H1 (cell line): ENCODE results near the gene CACNA1D. TPM values are rescaled to one million over a fixed set of nuclear protein-coding genes. Genes with fewer than 3 reads are reported as not detected.

Experiments used
- CTCF ChIA-PET: fragments of 300-600 bp; sonication (Branson Sonifier 250); formaldehyde crosslinking; loops from one replicate; lab custom pipeline; 2021; ENCODE audit not compliant: partially characterized antibody; lab: Charles Lee
- POLR2A ChIA-PET: fragments of 300-600 bp; sonication (Branson Sonifier 250); formaldehyde crosslinking; loops from one replicate; lab custom pipeline; 2021; ENCODE audit warnings: inconsistent platforms; ENCODE audit not compliant: partially characterized antibody; lab: Charles Lee
- DNase-seq, 2 experiments: peaks; one replicate each; pipeline versions ENCODE4 v3.0.0 to v3.0.0-alpha.2; 2010 to 2022; ENCODE audit warnings: low spot score in 2 of 2, low read depth in 1 of 2, mixed read lengths in 1 of 2
- FAIRE-seq: peaks from 2 replicates; lab custom pipeline; 2011; peaks lifted over from hg19 to GRCh38; lab: Jason Lieb, UNC
- H2AFZ ChIP-seq: 2 replicates; pipeline ENCODE4 v1.8.1; 2012; ENCODE audit warnings: low read length, inconsistent platforms
- H2AK5ac ChIP-seq: 2 replicates; pipeline ENCODE4 v1.6.1; 2013; ENCODE audit warnings: low read depth, low read length
- H2BK120ac ChIP-seq: replicated peaks from 2 replicates; pipeline ENCODE3; 2013; ENCODE audit warnings: low read depth, low read length, inconsistent platforms
- H2BK12ac ChIP-seq: 2 replicates; pipeline ENCODE4 v1.6.1; 2013; ENCODE audit warnings: low read depth, low read length
- H2BK15ac ChIP-seq: 2 replicates; pipeline ENCODE4 v1.6.1; 2013; ENCODE audit warnings: low read length
- H2BK20ac ChIP-seq: 2 replicates; pipeline ENCODE4 v1.6.1; 2013; ENCODE audit warnings: low read length
- H2BK5ac ChIP-seq: 2 replicates; pipeline ENCODE4 v1.6.1; 2013; ENCODE audit warnings: low read depth, low read length
- H3K14ac ChIP-seq: 2 replicates; pipeline ENCODE4 v1.6.1; 2013; ENCODE audit warnings: inconsistent platforms; ENCODE audit not compliant: insufficient read length
- H3K18ac ChIP-seq: 2 replicates; pipeline ENCODE4 v1.6.1; 2013; ENCODE audit warnings: low read length; ENCODE audit errors: extremely low read depth
- H3K23ac ChIP-seq: 2 replicates; pipeline ENCODE4 v1.6.1; 2013; ENCODE audit warnings: inconsistent platforms; ENCODE audit not compliant: insufficient read length
- H3K23me2 ChIP-seq: 2 replicates; pipeline ENCODE4 v1.6.1; 2013; ENCODE audit warnings: low read depth, low read length
- H3K27ac ChIP-seq: 2 replicates; pipeline ENCODE4 v1.6.1; 2011; ENCODE audit warnings: low read depth, low read length, inconsistent platforms
- H3K27me3 ChIP-seq, 4 experiments: replicated peaks in 1 of 4; 1 replicate in 1 of 4; 2 replicates in 3 of 4; pipeline versions ENCODE4 v1.6.1 to v1.8.1; 2011 to 2013; ENCODE audit warnings: low read length in 3 of 4, mild to moderate bottlenecking in 3 of 4, inconsistent platforms in 2 of 4, mixed read lengths in 2 of 4, moderate library complexity in 1 of 4; ENCODE audit not compliant: control insufficient read depth in 3 of 4, insufficient read depth in 3 of 4; ENCODE audit errors: extremely low read depth in 1 of 4
- H3K36me3 ChIP-seq, 4 experiments: 2 replicates each; pipeline versions ENCODE4 v1.6.1 to v1.8.1; 2011 to 2013; ENCODE audit warnings: mild to moderate bottlenecking in 4 of 4, low read length in 3 of 4, moderate library complexity in 2 of 4, control low read depth in 1 of 4, inconsistent platforms in 1 of 4; ENCODE audit not compliant: insufficient read depth in 4 of 4, control insufficient read depth in 2 of 4
- H3K4ac ChIP-seq: replicated peaks from 2 replicates; pipeline ENCODE3; 2013; ENCODE audit warnings: low read length, low read depth, mixed read lengths, inconsistent platforms; ENCODE audit not compliant: insufficient read length
- H3K4me1 ChIP-seq, 4 experiments: replicated peaks in 1 of 4; 1 replicate in 1 of 4; 2 replicates in 3 of 4; pipeline versions ENCODE4 v1.6.1 to v1.8.1; 2011 to 2013; ENCODE audit warnings: low read length in 3 of 4, inconsistent platforms in 2 of 4, mixed read lengths in 1 of 4; ENCODE audit not compliant: insufficient read depth in 4 of 4, control insufficient read depth in 3 of 4
- H3K4me2 ChIP-seq, 2 experiments: 2 replicates each; pipeline versions ENCODE4 v1.6.1 to v1.8.1; 2011 to 2013; ENCODE audit warnings: low read depth in 2 of 2, low read length in 2 of 2, control low read depth in 1 of 2, inconsistent platforms in 1 of 2, mild to moderate bottlenecking in 1 of 2; ENCODE audit not compliant: insufficient read depth in 1 of 2
- H3K4me3 ChIP-seq, 4 experiments: fragments of 200-600, 300-600 bp in 1 of 4; sonication (generic), shearing (Covaris generic), sonication (Bioruptor Twin) in 1 of 4; 2 replicates each; pipeline versions ENCODE4 v1.5.1 to v1.8.1; 2011 to 2016; ENCODE audit warnings: low read length in 4 of 4, low read depth in 3 of 4, control low read depth in 2 of 4, inconsistent platforms in 2 of 4, mild to moderate bottlenecking in 2 of 4, mixed read lengths in 1 of 4, moderate library complexity in 1 of 4; ENCODE audit not compliant: insufficient read depth in 2 of 4; ENCODE audit errors: extremely low read depth in 1 of 4
- H3K56ac ChIP-seq: replicated peaks from 2 replicates; pipeline ENCODE3; 2013; ENCODE audit warnings: low read depth, mild to moderate bottlenecking, mixed read lengths, low read length, inconsistent platforms; ENCODE audit not compliant: insufficient read length
- H3K79me1 ChIP-seq: 2 replicates; pipeline ENCODE4 v1.6.1; 2013; ENCODE audit warnings: low read depth, low read length, control low read depth
- H3K79me2 ChIP-seq, 2 experiments: 2 replicates each; pipeline versions ENCODE4 v1.6.1 to v1.8.1; 2012 to 2013; ENCODE audit warnings: low read length in 2 of 2, mild to moderate bottlenecking in 2 of 2, inconsistent platforms in 1 of 2; ENCODE audit not compliant: insufficient read depth in 2 of 2, control insufficient read depth in 1 of 2
- H3K9ac ChIP-seq, 4 experiments: replicated peaks in 1 of 4; 1 replicate in 1 of 4; 2 replicates in 3 of 4; pipeline versions ENCODE4 v1.6.1 to v1.8.1; 2011 to 2013; ENCODE audit warnings: low read depth in 3 of 4, low read length in 3 of 4, control low read depth in 2 of 4, mild to moderate bottlenecking in 2 of 4, moderate library complexity in 2 of 4, inconsistent platforms in 1 of 4; ENCODE audit errors: extremely low read depth in 1 of 4
- H3K9me3 ChIP-seq, 2 experiments: 2 replicates each; pipeline versions ENCODE4 v1.6.1 to v1.8.1; 2012 to 2013; ENCODE audit warnings: mild to moderate bottlenecking in 2 of 2, moderate library complexity in 2 of 2, control low read depth in 1 of 2, inconsistent platforms in 1 of 2, low read depth in 1 of 2, low read length in 1 of 2, mixed read lengths in 1 of 2; ENCODE audit not compliant: insufficient read depth in 2 of 2
- H4K20me1 ChIP-seq, 2 experiments: replicated peaks in 1 of 2; 2 replicates each; pipeline versions ENCODE3 to v1.8.1; 2011 to 2013; ENCODE audit warnings: inconsistent platforms in 2 of 2, low read length in 2 of 2, mild to moderate bottlenecking in 1 of 2; ENCODE audit not compliant: insufficient read depth in 2 of 2, control insufficient read depth in 1 of 2
- H4K5ac ChIP-seq: 2 replicates; pipeline ENCODE4 v1.6.1; 2013; ENCODE audit warnings: low read length, low read depth, mixed read lengths, inconsistent platforms; ENCODE audit not compliant: insufficient read length
- H4K8ac ChIP-seq: 2 replicates; pipeline ENCODE4 v1.8.0; 2013; ENCODE audit warnings: mild to moderate bottlenecking, moderate library complexity, low read length, inconsistent platforms; ENCODE audit not compliant: insufficient read depth; ENCODE audit errors: extremely low read depth
- H4K91ac ChIP-seq: replicated peaks from 2 replicates; pipeline ENCODE3; 2013; ENCODE audit warnings: low read length, mixed read lengths, inconsistent platforms; ENCODE audit not compliant: insufficient read length
- CBX8 ChIP-seq: fragments of 300-800, 300-1000 bp; sonication (generic); IDR thresholded peaks from 2 replicates; pipeline ENCODE4 v1.7.1; 2016; ENCODE audit warnings: low read depth, low read length, borderline replicate concordance
- CEBPB ChIP-seq: IDR thresholded peaks from 2 replicates; pipeline ENCODE4 v1.6.1; 2012; ENCODE audit warnings: low read depth, low read length
- CREB1 ChIP-seq: IDR thresholded peaks from 2 replicates; pipeline ENCODE4 v1.6.1; 2012; ENCODE audit warnings: inconsistent platforms
- EGR1 ChIP-seq: IDR thresholded peaks from 2 replicates; pipeline ENCODE4 v1.6.1; 2011; ENCODE audit warnings: low read depth, low read length, borderline replicate concordance
- HDAC2 ChIP-seq, 2 experiments: fragments of 300-600 bp in 1 of 2; sonication (generic) in 1 of 2; IDR thresholded peaks; 2 replicates each; pipeline ENCODE4 v1.6.1; 2011 to 2012; ENCODE audit warnings: low read depth in 2 of 2, low read length in 2 of 2, mild to moderate bottlenecking in 2 of 2, moderate library complexity in 2 of 2, borderline replicate concordance in 1 of 2, inconsistent platforms in 1 of 2
- JUND ChIP-seq: IDR thresholded peaks from 2 replicates; pipeline ENCODE4 v1.6.1; 2011; ENCODE audit warnings: mild to moderate bottlenecking, improper control_type of control experiment, low read length
- MAFK ChIP-seq: IDR thresholded peaks from 2 replicates; pipeline ENCODE4 v1.6.1; 2012; ENCODE audit warnings: low read depth, mild to moderate bottlenecking, improper control_type of control experiment, low read length
- PHF8 ChIP-seq: fragments of 200-600 bp; sonication (generic); conservative IDR thresholded peaks from 2 replicates; pipeline ENCODE4 v1.7.1; 2012; ENCODE audit warnings: low read depth, mild to moderate bottlenecking, inconsistent platforms, low read length, moderate library complexity
- POU5F1 ChIP-seq: IDR thresholded peaks from 2 replicates; pipeline ENCODE4 v1.6.1; 2011; ENCODE audit warnings: low read depth, mild to moderate bottlenecking, low read length, moderate library complexity
- RBBP5 ChIP-seq: IDR thresholded peaks from 2 replicates; pipeline ENCODE4 v1.7.1; 2012; ENCODE audit warnings: low read depth, mild to moderate bottlenecking, inconsistent platforms, low read length, moderate library complexity, borderline replicate concordance
- RXRA ChIP-seq: IDR thresholded peaks from 2 replicates; pipeline ENCODE4 v1.6.1; 2011; ENCODE audit warnings: low read depth, mild to moderate bottlenecking, low read length, moderate library complexity; ENCODE audit not compliant: insufficient read depth
- SIN3A ChIP-seq, 2 experiments: IDR thresholded peaks in 1 of 2; conservative IDR thresholded peaks in 1 of 2; 2 replicates each; pipeline ENCODE4 v1.6.1; 2011 to 2012; ENCODE audit warnings: low read length in 2 of 2, improper control_type of control experiment in 1 of 2, low read depth in 1 of 2, mild to moderate bottlenecking in 1 of 2
- SUZ12 ChIP-seq: fragments of 200-600 bp; sonication (generic); IDR thresholded peaks from 2 replicates; pipeline ENCODE4 v1.6.1; 2012; ENCODE audit warnings: mild to moderate bottlenecking, inconsistent platforms, low read length, moderate library complexity, mixed read lengths
- TEAD4 ChIP-seq: IDR thresholded peaks from 2 replicates; pipeline ENCODE4 v1.6.1; 2012; ENCODE audit warnings: low read depth, low read length, inconsistent platforms, mixed read lengths
- ZNF274 ChIP-seq: IDR thresholded peaks from 2 replicates; pipeline ENCODE4 v1.7.0; 2012; ENCODE audit warnings: low read length, borderline replicate concordance; ENCODE audit errors: extremely low read depth
- WGBS, 2 experiments: shearing (Covaris generic) in 1 of 2; methylation state at CpG; one replicate each; pipeline versions ENCODE4 v1.1.6 to v1.1.7; 2013 to 2015; ENCODE audit warnings: low lambda C conversion rate in 2 of 2, mixed read lengths in 2 of 2, inconsistent platforms in 1 of 2, low coverage in 1 of 2, missing lambda C conversion rate in 1 of 2; ENCODE audit not compliant: insufficient replicate concordance in 2 of 2, insufficient coverage in 1 of 2, insufficient read length in 1 of 2; ENCODE audit errors: extremely low coverage in 1 of 2, missing lambda C conversion rate in 1 of 2; 5-methylcytosine and 5-hydroxymethylcytosine counted together
- polyA plus RNA-seq, 7 experiments: library from polyadenylated mRNA; depleted of rRNA in 3 of 7; stranded (reverse) in 5 of 7; unstranded in 2 of 7; fragments of >200 nt in 5 of 7; fragments of 200-250 nt in 2 of 7; gene quantifications; 1 replicate in 5 of 7; 2 replicates in 1 of 7; 4 replicates in 1 of 7; pipeline versions ENCODE4 v1.2.1 to v1.2.3, GENCODE V29; 2011 to 2013; ENCODE audit warnings: missing spikeins in 2 of 7, mixed read lengths in 2 of 7
- total RNA-seq: library from RNA; stranded (reverse); fragmentation: NEBNext Ultra II Directional; extraction: Animal tissue kit (Norgen Biotek cat#: 25700); gene quantifications from 2 replicates; pipeline ENCODE4 v1.2.1, GENCODE V29; 2021

Gene CACNA1D
- total and polyA plus RNA-seq, 2 of the 8 experiments (the other 6 are each of a cell fraction or from before 2014, with no cell fraction given): 2.0 to 2.9 TPM

- no peak overlapping the region for H2AFZ ChIP-seq
- H3K18ac ChIP-seq: no peak overlapping the region
- H3K79me2 ChIP-seq: no peaks in the 10 kb centered on the region
- H2BK5ac ChIP-seq: no peak overlapping the region
- no peak overlapping the region for H4K5ac ChIP-seq
- H2AK5ac ChIP-seq: no peak overlapping the region
- no peaks in the 10 kb centered on the region for H4K20me1 ChIP-seq
- H3K23ac ChIP-seq: no peak overlapping the region
- no peak overlapping the region for H2BK20ac ChIP-seq
- H3K79me1 ChIP-seq: no peaks in the 10 kb centered on the region
- POLR2A ChIA-PET: interaction anchor here (0.9 to 1.5 kb wide), 2 partner anchors 195 to 199 kb away, joined by 3 to 4 read pairs; no protein-coding TSS in a partner anchor
- H3K9me3 ChIP-seq: no peaks in the 10 kb centered on the region
- H2BK12ac ChIP-seq: no peak overlapping the region
- H3K4me2 ChIP-seq: no peak overlapping the region
- no peak overlapping the region for H3K14ac ChIP-seq
- H3K23me2 ChIP-seq: no peaks in the 10 kb centered on the region
- no peak overlapping the region for H2BK120ac ChIP-seq
- CTCF ChIA-PET: interaction anchor here (0.6 to 2.0 kb wide), 5 partner anchors 15 to 100 kb away, joined by 3 to 5 read pairs (median 3); no protein-coding TSS in a partner anchor
- H2BK15ac ChIP-seq: no peak overlapping the region
- no peaks in the 10 kb centered on the region for H3K27me3 ChIP-seq
- no peak overlapping the region for H3K4me3 ChIP-seq
- DNase-seq (no peak), FAIRE-seq (no peak)
- no peaks in the 10 kb centered on the region for H3K36me3 ChIP-seq
- H4K91ac ChIP-seq: no peak overlapping the region
- H3K4me1 ChIP-seq: peaks cover 0 to 2% (median 0%) of the 10 kb centered on the region in 4 experiments; a peak in 1 of 7 replicates
- no peak overlapping the region for H3K56ac ChIP-seq
- 85% methylated on average over 3 of the region's 3 CpGs; no CpG with 5 or more reads in 1 of the 2 experiments for WGBS, 2 experiments
- H3K4ac ChIP-seq: no peak overlapping the region
- H4K8ac ChIP-seq: no peak overlapping the region
- no peak overlapping the region for H3K9ac ChIP-seq
- H3K27ac ChIP-seq: no peak overlapping the region
- TF ChIP-seq JUND (no peak), CBX8 (no peak), SUZ12 (no peak), MAFK (no peak), TEAD4 (no peak), CEBPB (no peak), POU5F1 (no peak), PHF8 (no peak), HDAC2 (IDR thresholded peaks at IDR 0.05; ENCODE audit: borderline replicate concordance in 1 of 2, low read depth in 2 of 2, low read length in 2 of 2) (no peak), RXRA (no peak), SIN3A (conservative IDR thresholded peaks at IDR 0.05 in 1 of 2, IDR thresholded peaks at IDR 0.05 in 1 of 2; ENCODE audit: low read depth in 1 of 2, low read length in 2 of 2) (no peak), ZNF274 (no peak), EGR1 (no peak), CREB1 (no peak), RBBP5 (no peak)
Observed at GRCh38 chr3:53570709-53571108, 76.3 kb downstream of the CACNA1D start.
